Progenitor cell of endocrine pancreas (in vitro differentiated cells): Measurements from ENCODE around the gene NOP58. TPM values are rescaled to one million over a fixed set of nuclear protein-coding genes. Genes with fewer than 3 reads are reported as not detected.

Experiments
- DNase-seq: peaks from one replicate; pipeline ENCODE4 v3.0.0; 2021; ENCODE audit warnings: low spot score; ENCODE audit not compliant: unreplicated experiment
- H3K27ac Mint-ChIP-seq: 2 replicates; pipeline ENCODE4 v1.8.0; 2021; ENCODE audit warnings: mild to moderate bottlenecking, moderate library complexity, mixed read lengths
- H3K27me3 Mint-ChIP-seq: 2 replicates; pipeline ENCODE4 v1.8.0; 2021; ENCODE audit warnings: mixed read lengths
- H3K36me3 Mint-ChIP-seq: 2 replicates; pipeline ENCODE4 v1.8.0; 2022; ENCODE audit warnings: mixed read lengths; ENCODE audit not compliant: insufficient read depth
- H3K4me1 Mint-ChIP-seq: 2 replicates; pipeline ENCODE4 v1.8.0; 2021; ENCODE audit warnings: low read depth, mixed read lengths
- H3K4me3 Mint-ChIP-seq: 2 replicates; pipeline ENCODE4 v1.8.0; 2021; ENCODE audit warnings: low read depth, mild to moderate bottlenecking, moderate library complexity, mixed read lengths
- H3K9me3 Mint-ChIP-seq: 2 replicates; pipeline ENCODE4 v1.8.0; 2021; ENCODE audit warnings: low read depth, mixed read lengths
- CTCF ChIP-seq: fragments of 200-600 bp; sonication (generic); IDR thresholded peaks from one replicate; pipeline ENCODE4 v1.5.0; 2021; ENCODE audit warnings: antibody characterized with exemption, mild to moderate bottlenecking; ENCODE audit not compliant: unreplicated experiment
- total RNA-seq: library from RNA; stranded (reverse); gene quantifications from 2 replicates; pipeline ENCODE4 v1.2.1, GENCODE V29; 2021

Gene NOP58
- total RNA-seq, 1 donor from 2014 or later: 75.4 TPM

- Mint-ChIP-seq H3K36me3 (no peaks in the 10 kb centered on the region), H3K9me3 (no peaks in the 10 kb centered on the region), H3K27ac (no peak overlapping the region), H3K27me3 (no peaks in the 10 kb centered on the region), H3K4me3 (no peak overlapping the region), H3K4me1 (no peaks in the 10 kb centered on the region)
- DNase-seq: no peak
- TF ChIP-seq CTCF: no peak
Measured at GRCh38 chr2:202344178-202344577, 78.6 kb downstream of the NOP58 start.

GRCh38 chr2:202346180-202346579 is 80.6 kb downstream of the NOP58 start:
- no peak for TF ChIP-seq CTCF
- Mint-ChIP-seq H3K27ac (no peak overlapping the region), H3K27me3 (no peaks in the 10 kb centered on the region), H3K4me1 (peaks cover under 1% of the 10 kb centered on the region), H3K4me3 (no peak overlapping the region), H3K9me3 (no peaks in the 10 kb centered on the region), H3K36me3 (no peaks in the 10 kb centered on the region)
- no peak for DNase-seq

Other genes starting within 250 kb of the NOP58 start
- 74.2 and 74.4 TPM in 2 replicates for gene FZD7, start 231.9 kb upstream of the NOP58 start, total RNA-seq
- gene KIAA2012, start 192.5 kb upstream of the NOP58 start, total RNA-seq: not detected in 2 replicates
- gene SUMO1, start 27.2 kb upstream of the NOP58 start, total RNA-seq: 131 and 135 TPM in 2 replicates
- gene BMPR2, start 110.6 kb downstream of the NOP58 start, total RNA-seq: 36.7 and 39.3 TPM in 2 replicates